ENCODE measurements around the gene GNA15.
"Not testable (repeated sequence)": the region's sequence is repeated elsewhere in the genome, so short reads cannot be mapped to it uniquely, and the experiment has no call there.

GNA15 gene

DNA sequence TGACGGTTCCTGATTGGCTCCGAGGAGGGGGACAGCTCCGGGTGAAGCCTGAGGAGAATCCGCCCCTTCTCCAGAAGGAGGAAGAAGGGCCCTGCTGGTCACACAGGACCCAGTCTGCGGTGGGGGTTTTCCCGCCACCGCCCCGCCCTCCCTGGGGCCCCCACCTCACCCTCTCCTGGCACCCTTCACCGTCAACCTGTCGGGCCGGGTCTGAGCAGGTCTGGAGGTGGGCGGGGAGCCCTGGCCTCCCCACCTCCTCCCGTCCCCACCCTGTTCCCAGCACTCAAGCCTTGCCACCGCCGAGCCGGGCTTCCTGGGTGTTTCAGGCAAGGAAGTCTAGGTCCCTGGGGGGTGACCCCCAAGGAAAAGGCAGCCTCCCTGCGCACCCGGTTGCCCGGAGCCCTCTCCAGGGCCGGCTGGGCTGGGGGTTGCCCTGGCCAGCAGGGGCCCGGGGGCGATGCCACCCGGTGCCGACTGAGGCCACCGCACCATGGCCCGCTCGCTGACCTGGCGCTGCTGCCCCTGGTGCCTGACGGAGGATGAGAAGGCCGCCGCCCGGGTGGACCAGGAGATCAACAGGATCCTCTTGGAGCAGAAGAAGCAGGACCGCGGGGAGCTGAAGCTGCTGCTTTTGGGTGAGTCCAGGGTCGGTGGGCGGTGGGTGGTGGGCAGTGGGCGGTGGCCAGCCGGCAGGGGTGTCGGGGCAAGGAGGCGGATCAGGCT lies at the start of gene GNA15:
Gene GNA15 (plus strand): TSS at position 73 of the 723 bp plus-strand sequence. CDS start 418 bp downstream, at position 491.
- in situ Hi-C loops (cut with HindIII; ENCODE audit: low sequenced_read_pairs): no loop called here

DNA sequence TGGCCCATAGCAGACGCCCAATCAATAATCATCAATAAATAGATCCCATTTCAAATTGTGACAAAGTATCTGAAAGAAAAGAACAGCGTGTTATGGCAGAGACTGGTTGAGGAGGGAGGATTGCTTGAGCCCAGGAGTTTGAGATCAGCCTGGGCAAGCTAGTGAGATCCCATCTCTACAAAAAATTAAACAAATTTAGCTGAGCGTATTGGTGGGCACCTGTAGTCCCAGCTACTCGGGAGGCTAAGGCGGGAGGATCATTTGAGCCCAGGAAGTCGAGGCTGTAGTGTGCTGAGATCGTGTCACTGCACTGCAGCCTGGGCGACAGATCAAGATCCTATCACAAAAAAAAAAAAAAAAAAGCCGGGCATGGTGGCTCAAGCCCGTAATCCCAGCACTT lies 48.1 kb upstream of the GNA15 start:
- in situ Hi-C loops (cut with HindIII; ENCODE audit: low sequenced_read_pairs): no loop called here

DNA sequence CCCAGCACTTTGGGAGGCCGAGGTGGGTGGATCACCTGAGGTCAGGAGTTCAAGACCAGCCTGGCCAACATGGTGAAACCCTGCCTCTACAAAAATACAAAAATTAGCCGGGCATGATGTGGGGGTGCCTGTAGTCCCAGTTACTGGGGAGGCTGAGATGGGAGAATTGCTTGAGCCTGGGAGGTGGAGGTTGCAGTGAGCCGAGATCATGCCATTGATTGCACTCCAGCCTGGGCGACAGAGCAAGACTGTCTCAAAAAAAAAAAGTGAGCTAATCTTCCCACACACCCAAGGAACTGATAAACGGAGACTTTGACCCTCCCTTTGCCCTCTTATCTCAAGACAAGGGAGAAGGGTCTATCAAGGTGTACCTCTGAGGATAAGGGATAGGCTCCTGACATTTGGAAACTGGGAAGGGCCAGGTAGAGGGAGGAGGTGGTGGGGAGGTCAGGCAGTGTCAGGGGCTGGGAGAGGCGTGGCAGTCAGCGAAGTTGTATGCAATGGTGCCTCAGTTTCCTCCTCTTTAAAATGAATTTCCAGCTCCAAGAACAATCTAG lies 46.5 kb upstream of the GNA15 start:
- in situ Hi-C loops (cut with HindIII; ENCODE audit: low sequenced_read_pairs): not testable (repeated sequence)

DNA sequence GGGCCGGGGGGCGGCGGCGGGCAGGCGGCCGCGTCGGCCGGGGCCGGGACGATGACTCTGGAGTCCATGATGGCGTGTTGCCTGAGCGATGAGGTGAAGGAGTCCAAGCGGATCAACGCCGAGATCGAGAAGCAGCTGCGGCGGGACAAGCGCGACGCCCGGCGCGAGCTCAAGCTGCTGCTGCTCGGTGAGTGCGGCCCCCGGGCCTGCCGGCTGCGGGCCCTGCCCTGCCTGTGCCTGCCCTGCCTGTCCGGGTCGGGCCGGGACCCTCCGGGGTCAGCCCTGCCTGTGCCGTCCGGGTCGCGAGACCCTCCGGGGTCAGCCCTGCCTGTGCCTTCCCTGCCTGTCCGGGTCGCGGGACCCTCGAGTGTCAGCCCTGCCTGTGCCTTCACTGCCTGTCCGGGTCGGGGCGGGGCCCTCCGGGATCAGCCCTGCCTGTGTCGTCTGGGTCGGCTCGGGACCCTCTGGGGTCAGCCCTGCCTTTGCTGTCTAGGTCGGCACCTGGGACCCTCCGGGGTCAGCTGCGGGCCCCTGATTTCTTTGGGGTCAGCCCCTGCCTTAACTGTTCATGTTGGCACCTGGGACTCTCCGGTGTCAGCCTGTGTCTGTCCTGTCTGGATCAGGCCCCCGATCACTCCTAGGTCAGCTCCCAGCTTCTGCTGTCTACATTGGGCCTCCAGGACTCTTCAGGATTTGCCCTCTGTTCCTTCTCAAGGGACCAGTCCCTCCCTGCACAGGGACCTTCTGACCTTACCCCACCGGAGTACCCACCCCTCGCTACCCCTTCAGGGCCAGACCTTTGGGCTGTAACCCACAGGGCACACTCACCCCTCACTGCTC lies 41.0 kb upstream of the GNA15 start:
- in situ Hi-C loops (cut with HindIII; ENCODE audit: low sequenced_read_pairs): no loop called here

- in situ Hi-C loops (cut with HindIII; ENCODE audit: low sequenced_read_pairs): no loop called here
These were observed 40.2 kb upstream of the GNA15 start for GRCh38 chr19:3095441-3096191.

- in situ Hi-C loops (cut with HindIII; ENCODE audit: low sequenced_read_pairs): no loop called here
These were observed 39.4 kb upstream of the GNA15 start for GRCh38 chr19:3096267-3096901.

DNA sequence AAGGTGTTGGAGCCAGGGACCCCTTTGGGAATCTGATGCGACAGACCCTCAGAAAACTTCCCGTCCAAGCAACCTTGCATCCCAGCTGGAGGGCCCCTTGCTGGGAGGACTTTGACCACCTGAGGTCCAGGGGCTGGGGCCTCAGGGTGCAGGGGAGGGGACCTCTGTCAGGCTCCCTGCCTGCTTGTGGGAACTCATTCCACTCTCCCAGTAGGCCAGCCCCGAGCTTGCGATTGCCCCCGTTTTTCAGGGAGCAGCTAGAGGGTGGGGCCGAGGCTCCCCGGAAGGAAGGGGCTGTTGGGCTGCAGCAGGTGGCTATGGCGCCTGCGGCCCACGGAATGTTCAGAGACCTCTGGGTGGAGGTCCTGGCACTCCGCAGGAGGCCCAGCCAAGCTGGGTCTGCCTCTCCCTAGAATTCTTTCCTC lies 38.9 kb upstream of the GNA15 start:
- in situ Hi-C loops (cut with HindIII; ENCODE audit: low sequenced_read_pairs): no loop called here

- in situ Hi-C loops (cut with HindIII; ENCODE audit: low sequenced_read_pairs): no loop called here
These were observed 38.4 kb upstream of the GNA15 start for GRCh38 chr19:3097442-3097871.

DNA sequence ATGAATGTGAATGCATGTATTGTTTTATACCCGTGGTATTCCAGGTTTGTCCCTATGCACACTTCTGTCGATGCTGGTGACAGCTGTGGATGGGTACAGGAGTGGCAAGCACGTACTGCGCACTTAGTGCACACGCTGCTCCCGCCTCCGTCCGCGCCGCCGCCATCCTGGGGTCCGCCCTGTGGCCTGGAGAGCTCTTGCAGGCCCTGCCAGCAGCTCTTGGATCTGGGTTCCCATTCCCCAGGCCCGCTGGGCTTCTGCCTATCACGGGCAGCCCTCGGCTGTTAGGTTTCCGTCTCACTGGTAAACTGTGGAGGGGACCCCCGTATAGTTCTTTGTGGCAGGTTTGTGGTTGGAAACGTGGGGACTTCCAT lies 37.7 kb upstream of the GNA15 start:
- in situ Hi-C loops (cut with HindIII; ENCODE audit: low sequenced_read_pairs): no loop called here

- in situ Hi-C loops (cut with HindIII; ENCODE audit: low sequenced_read_pairs): no loop called here
These were observed 37.1 kb upstream of the GNA15 start for GRCh38 chr19:3098515-3099346.

GRCh38 chr19:3099347-3100145 lies 36.3 kb upstream of the GNA15 start:
- in situ Hi-C loops (cut with HindIII; ENCODE audit: low sequenced_read_pairs): no loop called here

- in situ Hi-C loops (cut with HindIII; ENCODE audit: low sequenced_read_pairs): no loop called here
These were observed 35.5 kb upstream of the GNA15 start for GRCh38 chr19:3100331-3100730.

GRCh38 chr19:3100747-3101730 lies 34.8 kb upstream of the GNA15 start:
- in situ Hi-C loops (cut with HindIII; ENCODE audit: low sequenced_read_pairs): no loop called here

- in situ Hi-C loops (cut with HindIII; ENCODE audit: low sequenced_read_pairs): no loop called here
These were observed 33.3 kb upstream of the GNA15 start for GRCh38 chr19:3102239-3103140.

DNA sequence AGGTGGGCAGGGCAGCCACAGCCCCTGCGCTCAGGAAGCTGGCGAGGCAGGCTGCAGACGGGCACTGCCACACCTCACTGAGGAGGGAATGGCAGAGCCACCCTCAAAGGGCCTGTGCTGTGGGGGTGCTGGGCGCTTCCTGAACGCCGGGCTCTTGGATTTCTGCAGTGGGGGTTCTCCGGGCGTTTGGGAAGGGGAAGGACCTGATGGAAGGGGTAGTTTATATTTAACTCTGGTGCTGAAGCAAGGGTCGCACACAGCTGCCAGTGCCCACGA lies 31.2 kb upstream of the GNA15 start:
- in situ Hi-C loops (cut with HindIII; ENCODE audit: low sequenced_read_pairs): no loop called here

DNA sequence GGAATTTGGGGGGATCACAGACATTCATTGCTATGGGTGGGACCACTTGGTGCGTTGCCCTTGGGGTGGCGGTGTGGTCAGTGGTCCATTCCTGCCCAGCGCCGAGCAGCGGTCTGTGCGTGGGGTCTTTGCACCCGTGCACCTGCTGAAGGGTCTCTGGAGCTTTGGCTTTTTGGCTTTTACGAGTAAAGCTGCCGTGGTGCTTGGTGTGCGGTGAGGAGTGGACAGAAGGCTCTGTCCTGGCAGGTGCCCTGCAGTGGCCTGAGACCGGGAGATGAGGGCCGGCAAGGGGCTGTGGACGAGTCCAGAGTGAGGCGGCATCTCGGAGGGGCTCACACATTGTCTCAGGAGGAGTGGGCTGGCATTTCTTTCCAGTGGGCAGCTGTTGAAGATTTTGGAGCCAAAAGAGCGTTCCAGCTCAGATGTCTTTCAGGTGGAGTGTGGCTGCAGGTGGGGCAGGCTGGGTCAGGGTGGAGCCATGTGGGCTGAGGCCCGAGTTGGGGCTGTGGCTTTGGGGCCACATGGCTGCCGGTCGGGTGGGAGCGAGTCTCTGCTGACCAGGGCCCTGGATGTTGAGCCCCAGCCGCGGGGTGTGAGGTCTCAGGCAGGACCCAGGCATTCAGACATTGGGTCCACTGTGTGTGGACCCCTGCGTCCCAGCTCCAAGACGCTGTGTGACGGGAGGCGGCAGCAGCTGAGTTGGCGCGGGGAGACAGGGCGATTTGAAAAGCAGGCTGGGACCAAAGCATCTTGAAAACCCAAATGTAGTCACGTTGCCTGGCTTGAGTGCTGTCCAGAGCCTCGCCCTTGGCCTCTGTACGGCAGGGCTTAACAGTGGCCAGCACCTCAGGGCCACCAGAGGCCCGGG lies 30.0 kb upstream of the GNA15 start:
- in situ Hi-C loops (cut with HindIII; ENCODE audit: low sequenced_read_pairs): no loop called here
